Activated CD8-positive, alpha-beta memory T cell treated with anti-CD3 and anti-CD28 coated beads for 48 hours (primary cell): ENCODE measurements around the gene NTRK3.

Experiments
- DNase-seq, 3 experiments: peaks; one replicate each; pipeline ENCODE4 v3.0.0-alpha.2; 2020; ENCODE audit warnings: low read depth in 2 of 3, low spot score in 2 of 3

The NTRK3 gene

DNA sequence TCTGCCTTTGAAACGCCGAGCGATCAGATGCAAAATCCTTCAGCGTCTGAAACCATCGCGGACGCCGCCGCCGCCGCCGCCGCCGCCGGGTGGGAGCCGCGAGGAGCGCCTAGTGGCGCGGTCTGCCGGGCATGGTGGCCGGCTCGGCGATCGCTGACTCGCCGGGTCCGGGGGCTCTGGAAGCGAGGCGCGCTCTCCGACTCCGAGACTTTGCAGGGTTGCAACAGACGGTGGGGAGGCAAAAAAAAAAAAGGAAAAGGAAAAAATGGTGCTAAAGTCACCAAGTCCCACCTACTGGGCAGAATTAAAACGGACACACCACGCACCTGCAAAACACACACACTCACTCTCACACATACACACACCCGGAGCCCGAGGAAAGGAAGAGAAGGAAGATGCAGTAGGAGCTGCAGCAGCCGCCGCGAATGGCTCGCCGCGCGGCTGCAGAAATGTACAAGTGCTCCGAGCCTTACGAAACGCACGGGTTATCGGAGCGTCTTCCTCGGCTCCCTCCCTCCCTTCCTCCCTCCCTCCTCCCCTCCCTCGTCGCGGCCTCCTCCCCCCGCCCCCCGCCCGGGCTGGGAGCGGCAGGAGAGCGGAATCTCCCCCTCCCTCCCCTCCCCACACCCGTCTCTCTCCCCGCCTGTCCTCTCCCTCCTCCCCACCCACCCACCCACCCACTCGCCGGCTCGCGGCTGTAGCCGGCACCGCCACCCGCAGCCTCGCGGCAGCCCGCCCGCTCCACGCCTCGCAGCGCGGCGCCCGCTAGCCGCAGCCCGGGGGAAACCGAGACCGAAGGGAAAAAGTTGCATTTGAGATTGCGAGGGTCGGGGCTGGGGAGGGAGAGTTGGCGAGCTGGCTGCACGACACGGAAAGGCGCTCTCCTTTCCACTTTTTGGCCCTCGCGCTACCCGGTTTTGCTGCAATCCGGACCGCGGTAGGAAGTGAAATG, at the start of gene NTRK3:
Gene NTRK3 (minus strand): TSS at position 461 of the 952 bp plus-strand sequence. CDS start 586 bp downstream, outside the sequence.
- no peak for DNase-seq

DNA sequence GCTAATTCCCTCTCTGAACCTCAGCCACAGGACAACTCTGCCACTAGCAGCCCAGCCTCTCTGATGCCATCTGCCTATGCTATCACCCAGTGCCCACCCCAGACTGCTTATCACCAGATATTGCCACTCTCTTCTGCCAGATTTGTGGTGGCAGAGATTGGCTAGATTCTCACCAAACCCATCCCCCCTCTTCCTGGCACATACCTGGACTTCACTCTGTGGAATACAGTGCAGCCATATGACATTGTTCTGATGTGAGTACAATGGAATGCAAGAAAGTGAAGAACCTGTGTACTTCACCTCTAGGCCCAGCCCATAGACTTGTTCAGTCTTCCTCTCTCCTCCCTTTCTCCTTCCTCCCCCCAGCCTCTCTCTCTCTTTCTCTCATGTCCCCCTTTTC, 46.9 kb upstream of the NTRK3 start:
- DNase-seq: no peak

DNA sequence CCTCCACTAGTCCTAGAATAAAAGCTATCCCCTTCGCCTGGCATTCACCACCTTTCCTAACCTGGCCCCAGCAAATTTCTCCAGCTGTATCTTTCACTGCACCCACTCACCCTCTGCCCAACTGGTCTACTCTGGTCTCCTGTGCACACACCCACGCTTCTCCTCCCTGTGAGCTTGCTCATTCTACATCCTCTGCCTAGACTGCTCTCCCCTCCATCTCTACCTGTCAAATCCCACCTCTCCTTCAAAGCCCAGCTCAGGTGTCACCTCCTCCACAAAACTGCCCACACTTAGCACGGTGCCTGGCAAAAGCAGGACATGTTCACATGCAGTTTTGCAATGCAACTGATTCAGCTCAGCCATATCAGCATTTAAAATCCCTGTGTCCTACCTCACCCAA, 45.8 kb upstream of the NTRK3 start:
- DNase-seq: no peak

- DNase-seq: no peak
These were observed 44.8 kb upstream of the NTRK3 start for GRCh38 chr15:88301311-88301710.

- no peak for DNase-seq
These were observed 44.3 kb upstream of the NTRK3 start for GRCh38 chr15:88300861-88301260.

GRCh38 chr15:88300089-88300488, 43.5 kb upstream of the NTRK3 start:
- no peak for DNase-seq

- DNase-seq: no peak
These were observed 43.0 kb upstream of the NTRK3 start for GRCh38 chr15:88299497-88299896.

- DNase-seq: no peak
These were observed 32.1 kb upstream of the NTRK3 start for GRCh38 chr15:88288661-88289060.

DNA sequence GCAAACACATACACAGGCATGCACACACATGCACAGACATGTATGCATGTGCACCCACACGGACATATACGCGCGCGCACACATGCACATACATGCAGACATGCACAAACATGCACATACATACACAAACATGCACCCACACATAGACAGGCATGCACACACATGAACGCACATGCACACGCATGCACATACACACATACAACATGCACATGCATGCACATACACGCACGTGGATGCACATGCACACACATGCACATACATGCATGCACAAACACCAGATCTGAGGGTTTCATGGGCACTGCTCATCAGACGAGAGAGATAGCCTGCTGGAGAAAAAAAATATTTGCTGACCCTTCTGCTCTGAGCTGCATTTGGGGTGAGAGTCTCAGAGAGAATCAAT, 31.7 kb upstream of the NTRK3 start:
- no peak for DNase-seq

- DNase-seq: no peak
These were observed 27.9 kb upstream of the NTRK3 start for GRCh38 chr15:88284318-88284998.

DNA sequence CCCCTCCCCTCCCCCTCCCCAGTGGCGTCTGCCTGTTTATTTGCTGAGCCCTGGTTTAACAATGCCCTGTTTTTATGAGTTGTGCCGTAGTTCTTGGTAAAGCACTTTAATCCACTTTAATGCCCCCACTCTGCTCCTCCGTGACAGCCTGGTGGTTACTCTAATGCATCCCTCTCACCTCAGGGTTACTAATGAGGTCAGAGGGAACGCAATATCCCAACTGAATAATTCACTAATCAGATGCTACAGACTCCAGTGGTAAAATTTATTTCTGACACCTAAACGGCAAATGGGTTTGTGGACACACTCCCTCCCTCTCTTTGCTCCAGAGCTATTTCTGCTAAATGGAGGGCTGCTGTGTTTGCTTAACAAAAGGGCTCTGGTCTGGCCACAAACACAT, 26.1 kb upstream of the NTRK3 start:
- no peak for DNase-seq

GRCh38 chr15:88276821-88277410, 20.4 kb upstream of the NTRK3 start:
- DNase-seq: no peak

- no peak for DNase-seq
These were observed 19.3 kb upstream of the NTRK3 start for GRCh38 chr15:88275804-88276203.

- peak; percentile 22 to 40 (median 38) for DNase-seq
These were observed 18.3 kb upstream of the NTRK3 start for GRCh38 chr15:88274553-88275460.

GRCh38 chr15:88272421-88272820, 15.9 kb upstream of the NTRK3 start:
- no peak for DNase-seq

DNA sequence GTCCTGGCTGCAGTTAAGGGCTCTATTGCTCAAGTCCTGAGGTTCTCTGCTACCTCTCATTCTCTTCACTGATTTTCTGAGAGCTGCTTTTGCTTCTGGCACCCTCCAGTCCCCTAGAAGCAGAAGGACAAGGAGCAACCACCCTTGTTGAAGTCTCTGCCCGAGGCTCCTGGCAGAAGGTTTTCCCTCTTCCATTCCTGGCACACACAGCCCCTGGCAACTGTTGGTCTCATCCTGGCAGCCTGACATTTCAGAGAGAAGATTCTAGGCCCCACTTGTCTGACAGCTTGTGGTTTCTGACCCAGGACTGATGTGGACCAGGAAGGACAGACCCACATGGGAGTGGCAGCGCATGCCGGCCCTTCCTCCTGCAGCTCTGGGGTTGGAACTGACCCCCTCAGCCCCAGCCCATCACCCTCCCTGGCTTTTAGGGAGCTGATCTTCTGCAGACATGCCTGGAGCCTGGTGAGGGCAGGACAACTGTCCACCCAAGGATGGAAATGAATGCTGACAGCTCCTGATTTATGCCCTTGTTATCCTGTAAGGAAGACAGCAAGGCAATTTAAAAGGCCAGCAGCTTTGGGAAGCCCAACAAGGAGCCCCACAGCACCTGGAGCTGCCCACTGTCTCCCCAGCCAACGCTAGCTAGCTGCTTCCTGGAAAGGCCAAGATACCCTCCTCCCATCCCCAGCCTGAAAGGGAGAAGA, 13.0 kb upstream of the NTRK3 start:
- DNase-seq: no peak

DNA sequence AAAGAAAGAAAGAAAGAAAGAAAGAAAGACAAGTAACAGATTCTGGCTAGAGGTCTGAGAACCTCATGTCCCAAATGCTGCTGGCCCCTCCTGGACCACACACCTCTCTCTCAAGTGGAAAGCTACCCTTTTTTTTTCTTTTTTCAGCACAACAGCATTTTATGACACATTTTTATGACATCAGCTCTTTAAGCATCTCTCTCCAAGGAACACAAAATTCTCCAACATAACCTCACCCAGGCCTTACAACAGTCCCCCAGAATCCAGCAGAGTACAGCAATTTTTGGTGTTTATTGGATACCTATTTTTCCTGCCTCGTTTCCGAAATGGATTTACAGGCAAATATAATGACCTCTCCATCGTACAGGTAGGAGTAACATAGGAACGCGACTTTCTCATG, 11.2 kb upstream of the NTRK3 start:
- DNase-seq: no peak

DNA sequence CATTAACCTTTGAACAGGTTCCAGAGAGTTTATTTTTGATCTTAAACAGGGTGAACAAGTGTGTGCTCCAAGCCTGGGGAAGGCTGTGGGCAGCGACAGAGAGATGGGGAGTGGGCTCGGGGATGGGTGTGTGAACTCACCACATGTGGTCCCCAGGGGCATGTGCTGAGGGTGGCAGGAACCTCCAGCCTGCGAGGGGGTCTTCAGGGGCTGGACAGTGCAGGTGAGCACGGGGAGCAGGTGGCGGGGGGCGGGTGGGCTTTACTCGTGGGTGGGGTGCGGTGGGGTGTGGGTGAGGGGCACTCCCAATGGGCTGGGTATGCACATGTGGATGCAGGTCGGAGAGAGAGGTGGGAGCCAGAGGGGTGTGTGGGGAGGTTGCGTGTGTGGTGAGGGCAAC, 9.6 kb upstream of the NTRK3 start:
- DNase-seq: no peak

- DNase-seq: no peak
These were observed 8.1 kb upstream of the NTRK3 start for GRCh38 chr15:88264622-88265021.

GRCh38 chr15:88262064-88262463, 5.5 kb upstream of the NTRK3 start:
- no peak for DNase-seq
